Mesendoderm (in vitro differentiated cells): ENCODE results near the gene PLXNC1.

ENCODE experiments used
- DNase-seq: peaks from one replicate; pipeline ENCODE4 v3.0.0; 2013
- H2AK5ac ChIP-seq: 2 replicates; pipeline ENCODE4 v1.6.1; 2013; ENCODE audit warnings: low read length, inconsistent platforms
- H2BK120ac ChIP-seq: 2 replicates; pipeline ENCODE4 v1.6.1; 2013; ENCODE audit warnings: low read depth, mild to moderate bottlenecking, low read length, moderate library complexity, mixed read lengths
- H2BK15ac ChIP-seq: replicated peaks from 2 replicates; pipeline ENCODE4 v1.6.1; 2013; ENCODE audit warnings: low read depth, mild to moderate bottlenecking, moderate library complexity
- H2BK5ac ChIP-seq: 2 replicates; pipeline ENCODE4 v1.6.1; 2013; ENCODE audit warnings: low read length, inconsistent platforms
- H3K18ac ChIP-seq: 2 replicates; pipeline ENCODE4 v1.6.1; 2013; ENCODE audit warnings: mild to moderate bottlenecking, low read length, mixed read lengths
- H3K23ac ChIP-seq: one replicate; pipeline ENCODE4 v1.6.1; 2013; ENCODE audit warnings: low read length
- H3K27ac ChIP-seq: 2 replicates; pipeline ENCODE4 v1.5.1; 2013; ENCODE audit warnings: low read depth, mild to moderate bottlenecking, inconsistent platforms, low read length, moderate library complexity
- H3K27me3 ChIP-seq: 2 replicates; pipeline ENCODE4 v1.6.1; 2013; ENCODE audit warnings: low read length, control low read depth, mild to moderate bottlenecking, inconsistent platforms; ENCODE audit not compliant: insufficient read depth, poor library complexity
- H3K36me3 ChIP-seq: 2 replicates; pipeline ENCODE4 v1.6.1; 2013; ENCODE audit warnings: low read length, inconsistent platforms; ENCODE audit not compliant: control insufficient read depth, insufficient read depth
- H3K4ac ChIP-seq: one replicate; pipeline ENCODE4 v1.6.1; 2013; ENCODE audit warnings: low read depth, mild to moderate bottlenecking, low read length, moderate library complexity
- H3K4me1 ChIP-seq: 2 replicates; pipeline ENCODE4 v1.6.1; 2013; ENCODE audit warnings: low read depth, low read length, inconsistent platforms; ENCODE audit not compliant: control insufficient read depth
- H3K4me2 ChIP-seq: 2 replicates; pipeline ENCODE4 v1.6.1; 2013; ENCODE audit warnings: low read length
- H3K4me3 ChIP-seq: 2 replicates; pipeline ENCODE4 v1.5.1; 2013; ENCODE audit warnings: mild to moderate bottlenecking, low read length
- H3K56ac ChIP-seq: one replicate; pipeline ENCODE4 v1.6.1; 2013; ENCODE audit warnings: low read length
- H3K79me1 ChIP-seq: 2 replicates; pipeline ENCODE4 v1.6.1; 2013; ENCODE audit warnings: low read length, inconsistent platforms
- H3K79me2 ChIP-seq: 2 replicates; pipeline ENCODE4 v1.6.1; 2013; ENCODE audit warnings: mild to moderate bottlenecking, low read length; ENCODE audit not compliant: control insufficient read depth, insufficient read depth
- H3K9ac ChIP-seq: 2 replicates; pipeline ENCODE4 v1.6.1; 2013; ENCODE audit warnings: low read length, inconsistent platforms
- H4K5ac ChIP-seq: one replicate; pipeline ENCODE4 v1.6.1; 2013; ENCODE audit warnings: low read length
- H4K8ac ChIP-seq: one replicate; pipeline ENCODE4 v1.6.1; 2013; ENCODE audit warnings: low read depth, mild to moderate bottlenecking, control low read depth, low read length, moderate library complexity
- WGBS: extraction: QIAGEN DNeasy Blood & Tissue Kit; methylation state at CpG from one replicate; pipeline ENCODE4 v1.1.7; 2013; ENCODE audit warnings: low lambda C conversion rate, missing lambda C conversion rate; ENCODE audit not compliant: insufficient coverage; ENCODE audit errors: extremely low coverage; 5-methylcytosine and 5-hydroxymethylcytosine counted together

Gene PLXNC1

DNA sequence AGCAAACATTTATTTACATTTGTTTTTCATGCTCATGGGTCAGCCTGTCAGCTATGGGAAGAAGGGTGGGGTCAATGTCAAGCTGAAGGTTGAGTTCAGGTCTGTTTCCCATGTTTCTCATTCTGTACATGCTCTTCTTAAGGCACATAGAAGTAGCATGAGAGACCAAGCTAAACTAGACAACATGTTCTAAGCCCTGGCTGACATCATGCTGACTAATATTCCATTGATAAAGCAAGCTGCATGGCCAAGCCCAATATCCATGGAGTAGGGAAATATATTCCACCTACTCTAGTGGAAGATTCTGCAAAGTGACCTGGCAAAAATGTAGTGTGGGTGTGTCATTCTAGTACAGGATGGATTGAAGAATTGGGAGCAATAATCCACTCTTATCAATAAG lies 44.1 kb downstream of the PLXNC1 start:
- Histone ChIP-seq H3K56ac (no peak overlapping the region), H3K4me3 (no peak overlapping the region), H3K79me1 (no peaks in the 10 kb centered on the region), H2BK120ac (no peak overlapping the region), H2AK5ac (no peak overlapping the region), H4K5ac (no peak overlapping the region), H3K27ac (no peak overlapping the region), H3K9ac (no peak overlapping the region), H3K79me2 (no peaks in the 10 kb centered on the region), H4K8ac (no peak overlapping the region), H3K18ac (no peak overlapping the region), H3K4me1 (no peaks in the 10 kb centered on the region), H2BK15ac (no peak overlapping the region), H3K23ac (no peak overlapping the region), H3K27me3 (no peaks in the 10 kb centered on the region), H3K36me3 (no peaks in the 10 kb centered on the region), H3K4me2 (no peak overlapping the region), H3K4ac (no peak overlapping the region), H2BK5ac (no peak overlapping the region)
- DNase-seq, result no peak

DNA sequence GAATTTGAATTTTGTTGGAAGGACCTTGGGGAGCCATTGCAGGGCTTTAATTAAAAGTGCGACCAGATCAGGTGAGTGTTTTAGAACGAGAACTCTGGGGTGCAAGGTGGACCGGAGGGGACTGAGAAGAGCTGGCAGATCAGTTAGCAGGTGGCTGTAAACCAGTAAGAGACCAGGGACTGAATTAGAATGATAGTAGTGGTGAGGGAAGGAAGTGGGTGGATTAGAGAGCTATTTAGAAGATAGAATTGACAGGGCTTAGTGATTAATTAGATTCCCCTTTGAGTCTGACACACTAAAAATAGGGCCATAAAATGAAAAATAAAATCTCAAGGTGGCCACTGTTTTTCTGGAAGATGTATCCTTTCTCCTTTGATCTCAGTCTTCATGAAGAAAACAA lies 44.8 kb downstream of the PLXNC1 start:
- no peaks in the 10 kb centered on the region for H3K27me3 ChIP-seq

DNA sequence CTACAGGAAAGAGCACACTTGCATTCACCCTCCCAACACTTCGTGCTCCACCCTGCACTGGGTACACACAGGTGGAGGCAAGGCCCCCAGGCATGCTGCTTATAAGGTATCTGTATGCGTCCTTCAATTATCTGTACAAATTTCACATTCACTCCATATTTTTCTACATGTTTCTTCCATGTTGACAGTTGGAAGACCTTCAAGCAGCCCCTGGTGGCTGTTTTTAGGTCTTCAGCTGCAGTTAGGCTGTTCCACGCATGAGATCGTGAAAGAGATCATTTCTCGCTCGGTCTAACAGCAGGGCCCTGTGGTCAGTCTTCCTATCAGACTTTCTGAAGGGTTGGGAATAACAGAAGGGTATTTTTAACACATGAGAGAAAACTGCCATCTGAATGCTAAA lies 47.1 kb downstream of the PLXNC1 start:
- H3K4me3 ChIP-seq, result no peak overlapping the region
- H2BK15ac ChIP-seq, result no peak overlapping the region
- no peaks in the 10 kb centered on the region for H3K79me2 ChIP-seq
- H3K27me3 ChIP-seq, result no peaks in the 10 kb centered on the region
- no peak overlapping the region for H4K8ac ChIP-seq
- no peak overlapping the region for H3K9ac ChIP-seq
- no peaks in the 10 kb centered on the region for H3K79me1 ChIP-seq
- H3K56ac ChIP-seq, result no peak overlapping the region
- H3K36me3 ChIP-seq, result no peaks in the 10 kb centered on the region
- no peak overlapping the region for H2AK5ac ChIP-seq
- H3K4me1 ChIP-seq, result no peaks in the 10 kb centered on the region
- no peak for DNase-seq
- WGBS, result no CpG with 5 or more reads among the region's 6 CpGs
- H2BK120ac ChIP-seq, result no peak overlapping the region
- no peak overlapping the region for H3K4me2 ChIP-seq
- H3K27ac ChIP-seq, result no peak overlapping the region
- H3K18ac ChIP-seq, result no peak overlapping the region
- H4K5ac ChIP-seq, result no peak overlapping the region
- H3K4ac ChIP-seq, result no peak overlapping the region
- H3K23ac ChIP-seq, result no peak overlapping the region
- H2BK5ac ChIP-seq, result no peak overlapping the region

More for the DNA sequence above, 44.8 kb downstream of the PLXNC1 start:
- no peak overlapping the region for H3K4me2 ChIP-seq
- H3K36me3 ChIP-seq, result no peaks in the 10 kb centered on the region
- H3K56ac ChIP-seq, result no peak overlapping the region
- H3K27ac ChIP-seq, result no peak overlapping the region
- H3K79me2 ChIP-seq, result no peaks in the 10 kb centered on the region
- H3K4me3 ChIP-seq, result no peak overlapping the region
- H4K8ac ChIP-seq, result no peak overlapping the region
- H2BK5ac ChIP-seq, result no peak overlapping the region
- H3K18ac ChIP-seq, result no peak overlapping the region
- no peak overlapping the region for H3K4ac ChIP-seq
- no peak overlapping the region for H2AK5ac ChIP-seq
- WGBS, result no CpG with 5 or more reads among the region's 3 CpGs
- no peak overlapping the region for H3K9ac ChIP-seq
- H4K5ac ChIP-seq, result no peak overlapping the region
- H3K79me1 ChIP-seq, result no peaks in the 10 kb centered on the region
- no peak overlapping the region for H2BK120ac ChIP-seq
- no peak overlapping the region for H3K23ac ChIP-seq
- no peak for DNase-seq
- no peak overlapping the region for H2BK15ac ChIP-seq
- no peaks in the 10 kb centered on the region for H3K4me1 ChIP-seq

DNA sequence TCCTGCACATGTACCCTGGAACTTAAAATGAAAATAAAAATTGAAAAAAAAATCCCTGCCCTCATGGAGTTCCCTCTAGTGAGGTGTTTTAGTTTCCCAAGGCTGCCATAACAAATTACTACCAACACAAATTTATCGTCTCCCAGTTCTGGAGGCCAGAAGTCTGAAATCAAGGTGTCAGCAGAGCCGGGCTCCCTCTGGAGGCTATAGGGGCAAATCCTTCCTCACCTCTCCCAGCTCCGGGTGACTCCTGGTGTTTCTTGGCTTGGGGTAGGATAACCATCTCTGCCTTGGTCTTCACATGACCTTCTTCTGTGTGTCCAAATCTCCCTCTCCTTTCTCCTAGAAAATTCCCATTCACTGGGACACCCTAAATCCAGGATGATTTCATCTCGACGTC lies 50.1 kb downstream of the PLXNC1 start:
- H3K9ac ChIP-seq, result no peak overlapping the region
- no peak overlapping the region for H4K5ac ChIP-seq
- no peak overlapping the region for H2BK15ac ChIP-seq
- no peak overlapping the region for H3K23ac ChIP-seq
- H3K36me3 ChIP-seq, result no peaks in the 10 kb centered on the region
- no peak overlapping the region for H3K4me2 ChIP-seq
- H3K4ac ChIP-seq, result no peak overlapping the region
- H2BK120ac ChIP-seq, result no peak overlapping the region
- no peak overlapping the region for H3K56ac ChIP-seq
- DNase-seq, result no peak
- H3K4me3 ChIP-seq, result no peak overlapping the region
- H3K27ac ChIP-seq, result no peak overlapping the region
- no peak overlapping the region for H4K8ac ChIP-seq
- H3K79me1 ChIP-seq, result no peaks in the 10 kb centered on the region
- no peak overlapping the region for H2BK5ac ChIP-seq
- no peaks in the 10 kb centered on the region for H3K27me3 ChIP-seq
- no peak overlapping the region for H2AK5ac ChIP-seq
- H3K4me1 ChIP-seq, result no peaks in the 10 kb centered on the region
- no peak overlapping the region for H3K18ac ChIP-seq
- no CpG with 5 or more reads among the region's 5 CpGs for WGBS
- H3K79me2 ChIP-seq, result no peaks in the 10 kb centered on the region

DNA sequence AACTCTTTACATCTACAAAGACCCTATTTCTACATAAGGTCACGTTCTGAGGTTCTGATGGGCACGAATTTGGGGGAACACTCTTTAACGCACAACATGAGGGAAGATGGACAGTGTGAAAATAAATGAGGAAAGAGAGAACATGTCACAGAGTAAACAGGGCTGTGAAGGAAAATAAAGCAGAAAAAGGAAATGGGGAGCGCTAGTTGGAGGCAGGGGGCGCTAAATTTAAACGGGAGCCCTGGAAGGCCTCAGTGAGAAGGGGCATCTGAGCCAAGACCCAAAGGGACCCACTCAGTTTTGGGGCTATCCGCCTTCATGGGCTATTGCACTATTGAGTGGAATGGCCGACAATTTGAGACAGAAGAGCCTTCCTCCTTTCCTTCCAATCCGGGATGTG lies 50.5 kb downstream of the PLXNC1 start:
- Histone ChIP-seq H3K4me3 (no peak overlapping the region), H3K4me2 (no peak overlapping the region), H2BK5ac (no peak overlapping the region), H3K9ac (no peak overlapping the region), H2BK15ac (no peak overlapping the region), H2BK120ac (no peak overlapping the region), H3K56ac (no peak overlapping the region), H3K79me1 (no peaks in the 10 kb centered on the region), H3K79me2 (no peaks in the 10 kb centered on the region), H3K18ac (no peak overlapping the region), H3K4me1 (no peaks in the 10 kb centered on the region), H3K27me3 (no peaks in the 10 kb centered on the region), H3K23ac (no peak overlapping the region), H3K27ac (no peak overlapping the region), H4K8ac (no peak overlapping the region), H3K36me3 (no peaks in the 10 kb centered on the region), H2AK5ac (no peak overlapping the region), H3K4ac (no peak overlapping the region), H4K5ac (no peak overlapping the region)
- DNase-seq, result no peak
- no CpG with 5 or more reads among the region's 9 CpGs for WGBS

DNA sequence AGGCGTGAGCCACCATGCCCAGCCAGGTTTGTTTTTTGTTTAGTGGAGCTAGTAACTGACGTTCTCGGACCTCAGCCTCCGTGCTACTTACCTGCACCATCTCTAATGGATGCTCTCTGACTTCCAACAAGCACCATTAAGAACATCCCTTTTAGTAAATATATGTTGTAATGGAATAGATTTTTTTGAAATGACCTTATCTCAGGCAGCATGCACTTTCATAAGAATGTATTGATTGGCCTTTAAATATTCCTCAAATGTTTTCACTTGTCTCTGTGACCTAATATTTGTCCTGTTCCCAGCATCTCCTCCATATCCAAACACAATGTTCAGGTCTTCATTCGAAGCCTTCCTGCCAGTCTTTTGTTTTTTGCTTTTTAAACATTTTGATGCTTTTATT lies 51.7 kb downstream of the PLXNC1 start:
- Histone ChIP-seq H4K8ac (no peak overlapping the region), H2BK15ac (no peak overlapping the region), H3K23ac (no peak overlapping the region), H3K4me1 (no peaks in the 10 kb centered on the region), H3K27me3 (no peaks in the 10 kb centered on the region), H3K18ac (no peak overlapping the region), H3K79me1 (no peaks in the 10 kb centered on the region), H2BK120ac (no peak overlapping the region), H3K56ac (no peak overlapping the region), H3K4me3 (no peak overlapping the region), H2BK5ac (no peak overlapping the region), H3K79me2 (no peaks in the 10 kb centered on the region), H3K9ac (no peak overlapping the region), H3K4ac (no peak overlapping the region), H3K27ac (no peak overlapping the region), H3K4me2 (no peak overlapping the region), H3K36me3 (no peaks in the 10 kb centered on the region), H2AK5ac (no peak overlapping the region), H4K5ac (no peak overlapping the region)
- DNase-seq, result no peak
- no CpG with 5 or more reads among the region's 5 CpGs for WGBS
